ENCODE measurements around the gene FIZ1.

FIZ1 gene

DNA sequence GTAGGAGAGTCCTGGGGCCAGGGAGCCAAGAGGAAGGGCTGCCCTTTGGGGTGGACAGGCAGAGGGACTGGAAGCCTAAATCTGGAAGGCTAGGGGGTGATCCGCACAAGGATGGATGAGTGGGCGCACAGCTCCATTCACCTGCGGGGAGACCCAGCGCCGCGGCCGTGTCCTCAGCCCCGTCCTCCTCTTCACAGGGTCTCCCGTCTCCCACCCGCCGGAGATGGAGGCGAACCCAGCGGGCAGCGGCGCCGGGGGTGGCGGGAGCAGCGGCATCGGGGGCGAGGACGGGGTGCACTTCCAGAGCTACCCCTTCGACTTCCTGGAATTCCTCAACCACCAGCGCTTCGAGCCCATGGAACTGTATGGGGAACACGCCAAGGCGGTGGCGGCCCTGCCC is 14.1 kb upstream of the FIZ1 start:
- no peak for DNase-seq (ENCODE audit: low spot score)

DNA sequence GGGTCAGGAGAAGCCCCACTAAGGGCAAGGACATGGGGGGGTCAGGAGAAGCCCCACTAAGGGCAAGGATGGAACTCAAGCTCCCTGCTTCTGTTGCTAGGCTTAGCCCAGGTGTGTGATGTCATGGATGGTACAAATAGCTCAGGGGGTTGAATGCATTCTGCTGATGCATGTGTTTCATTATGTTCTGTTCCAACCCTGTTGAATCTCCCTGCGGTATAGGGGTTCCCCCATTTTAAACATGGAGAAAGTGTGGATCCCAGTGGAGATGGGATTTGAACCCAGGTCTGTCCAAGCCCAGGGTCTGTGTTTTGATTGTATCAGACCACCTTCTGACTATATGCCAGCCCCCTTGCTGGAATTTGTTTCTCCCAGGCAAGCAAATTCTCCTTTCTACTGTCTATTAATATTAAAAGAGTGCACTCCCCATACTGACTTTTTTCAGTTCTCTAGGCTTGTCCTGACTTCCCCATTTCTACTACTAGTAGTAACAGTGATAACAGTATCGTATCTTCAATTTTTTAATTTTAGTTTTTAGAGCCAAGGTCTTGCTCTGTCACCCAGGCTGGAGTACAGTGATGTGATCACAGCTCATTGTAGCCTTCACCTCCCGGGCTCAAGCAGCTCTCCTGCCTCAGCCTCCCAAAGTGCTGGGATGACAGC is 12.8 kb upstream of the FIZ1 start:
- no peak for DNase-seq (ENCODE audit: low spot score)

DNA sequence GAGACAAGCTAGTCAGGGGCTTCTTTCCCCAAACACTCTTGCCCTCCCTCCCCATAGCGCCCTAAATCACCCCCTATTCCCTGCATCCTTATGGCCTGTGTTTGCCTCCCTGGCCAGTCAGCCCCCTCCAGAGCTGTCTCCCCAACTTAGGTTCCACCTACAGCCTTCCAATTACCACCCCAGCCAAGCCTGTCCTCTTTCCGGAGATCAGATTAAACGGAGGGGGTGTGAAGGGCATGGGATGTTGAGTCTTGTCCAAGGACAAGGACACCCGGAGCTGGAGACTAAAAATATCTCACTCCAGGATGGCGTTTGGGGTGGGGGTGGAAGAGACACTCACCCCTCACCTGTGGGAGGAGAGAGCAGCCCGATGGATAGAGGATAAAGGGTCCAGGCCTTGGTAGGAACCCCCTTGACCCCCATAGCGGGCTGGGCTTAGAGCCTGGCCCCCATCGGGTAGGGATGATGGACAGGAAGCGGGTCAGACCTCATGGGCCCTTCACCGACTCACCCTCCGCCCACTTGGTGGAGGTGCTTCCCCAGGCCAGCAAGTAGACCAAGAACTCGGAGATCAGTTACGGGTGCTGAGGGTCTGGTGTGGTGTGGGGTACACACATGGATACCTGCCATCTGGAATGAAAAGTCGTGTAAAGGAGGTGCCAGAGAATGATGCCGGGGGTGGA is 12.1 kb upstream of the FIZ1 start:
- no peak for DNase-seq (ENCODE audit: low spot score)

DNA sequence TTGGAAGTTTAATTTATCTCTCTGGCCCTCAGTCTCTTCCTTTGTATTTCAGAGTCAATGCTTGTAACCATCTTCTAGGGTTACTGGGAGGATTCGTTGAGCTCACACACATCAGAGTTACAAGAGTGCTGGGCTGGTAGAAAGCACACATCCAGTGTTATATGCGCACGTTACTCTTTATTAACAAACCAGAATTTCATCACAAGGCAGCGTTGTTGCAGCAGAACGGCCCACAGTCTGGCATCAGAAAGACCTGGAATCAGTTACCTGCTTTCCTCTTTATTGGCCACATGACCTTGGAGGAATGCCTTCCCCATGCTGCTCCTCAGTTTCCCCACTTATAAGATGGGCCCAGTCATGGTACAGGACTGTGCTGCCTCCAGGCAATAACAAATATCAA is 10.0 kb upstream of the FIZ1 start:
- DNase-seq (ENCODE audit: low spot score), result no peak

DNA sequence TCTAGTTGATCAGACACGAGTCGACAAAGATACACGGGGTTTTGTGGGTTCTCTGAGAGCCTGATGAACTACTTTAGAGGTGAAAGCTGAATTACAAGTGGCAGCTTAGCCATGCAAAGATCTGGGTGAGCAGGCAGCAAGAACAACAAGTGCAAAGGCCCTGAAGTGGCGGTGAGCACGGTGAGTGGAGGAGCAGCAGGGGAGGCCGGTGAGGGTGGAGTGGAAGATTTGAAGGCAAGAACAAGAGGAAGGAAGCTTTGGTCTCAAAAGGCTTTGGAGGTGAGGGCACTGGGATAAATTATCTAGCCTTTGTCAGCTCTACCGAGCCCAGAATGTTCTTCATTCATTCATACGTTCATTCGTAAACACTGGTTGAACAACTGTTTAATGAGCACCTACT is 7.5 kb upstream of the FIZ1 start:
- DNase-seq (ENCODE audit: low spot score), result no peak

DNA sequence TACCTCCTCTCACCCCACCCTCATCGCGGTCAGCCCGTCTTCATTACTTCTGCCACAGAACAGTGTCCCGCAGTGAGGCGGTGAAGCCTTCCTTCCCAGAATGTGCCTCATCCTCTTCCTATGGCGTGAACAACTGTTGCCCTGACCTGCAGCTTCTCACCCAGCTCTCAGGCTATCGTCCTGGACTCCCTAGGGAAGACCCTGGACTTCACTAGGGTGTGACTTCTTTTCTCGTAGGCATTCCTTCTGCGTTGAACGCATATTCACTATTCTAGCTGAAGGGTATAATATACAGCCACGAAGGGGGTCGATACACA is 7.1 kb upstream of the FIZ1 start:
- DNase-seq (ENCODE audit: low spot score), result no peak

DNA sequence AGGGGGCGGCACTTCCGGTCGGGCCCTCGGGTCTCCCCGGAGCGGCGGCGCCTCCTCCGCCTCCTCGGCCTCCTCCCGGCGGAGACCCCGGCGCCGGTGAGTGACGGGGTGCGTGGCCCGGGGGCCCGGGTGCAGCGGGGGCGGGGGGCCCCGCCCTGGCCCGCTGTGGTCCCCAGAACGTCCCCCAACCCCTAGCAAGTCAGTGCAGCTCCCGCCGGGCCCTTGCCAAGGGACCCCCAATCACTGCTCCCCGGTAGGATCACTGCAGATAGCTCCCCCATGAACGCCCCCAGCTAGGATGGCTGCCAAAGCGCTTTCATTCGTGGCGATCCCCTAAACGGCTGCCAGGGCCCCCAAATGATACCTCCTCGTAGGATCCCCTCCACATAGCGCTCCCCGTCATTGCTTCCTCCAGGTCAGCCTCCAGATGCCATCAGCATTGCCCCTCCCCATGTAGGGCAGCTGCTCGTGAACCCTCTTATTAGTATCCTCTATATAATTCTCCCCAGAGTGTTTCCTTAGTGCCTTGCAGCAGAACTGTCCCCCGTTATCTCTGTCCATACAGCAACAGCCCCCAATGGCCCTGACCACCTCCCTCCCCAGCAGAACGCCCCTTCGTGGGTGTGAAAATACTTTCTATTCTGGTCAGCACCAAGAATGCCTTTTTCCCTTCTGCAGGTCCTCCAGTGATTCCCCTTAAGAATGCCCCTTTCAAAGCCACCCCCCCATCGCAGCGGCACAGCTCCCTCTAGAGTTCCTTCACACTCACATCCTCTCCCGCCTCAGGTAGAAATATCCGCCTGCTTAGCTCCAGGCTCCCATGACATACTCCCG is 6.5 kb upstream of the FIZ1 start, which contains the start of gene ZNF865:
Gene ZNF865, plus strand, starts transcription at position 11 of the 834 bp plus-strand sequence. CDS start 7,972 bp downstream, outside the sequence.
- peak; percentile 67 for DNase-seq (ENCODE audit: low spot score)

DNA sequence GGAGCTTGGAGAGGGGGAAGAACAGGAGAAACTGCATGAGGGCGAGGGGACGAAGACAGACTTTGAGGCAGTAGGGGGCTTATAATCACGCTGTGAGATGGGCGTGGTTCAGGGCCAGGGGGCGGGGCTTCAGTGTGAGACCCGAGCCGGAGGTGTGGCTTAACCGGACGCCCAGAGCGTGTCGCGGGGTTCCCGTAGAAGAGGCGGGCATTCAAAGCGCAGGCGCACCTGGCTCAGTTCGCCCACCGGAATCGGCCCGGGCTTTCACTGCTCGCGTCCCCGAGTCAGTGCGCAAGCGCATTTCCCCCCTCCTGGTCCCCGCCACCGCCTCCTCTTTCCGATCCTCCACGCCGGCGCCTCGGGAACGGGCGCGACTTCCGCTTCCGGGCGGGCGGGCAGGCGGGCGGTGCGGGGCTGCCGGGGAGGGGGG is 5.9 kb upstream of the FIZ1 start:
- peak; percentile 98 for DNase-seq (ENCODE audit: low spot score)

DNA sequence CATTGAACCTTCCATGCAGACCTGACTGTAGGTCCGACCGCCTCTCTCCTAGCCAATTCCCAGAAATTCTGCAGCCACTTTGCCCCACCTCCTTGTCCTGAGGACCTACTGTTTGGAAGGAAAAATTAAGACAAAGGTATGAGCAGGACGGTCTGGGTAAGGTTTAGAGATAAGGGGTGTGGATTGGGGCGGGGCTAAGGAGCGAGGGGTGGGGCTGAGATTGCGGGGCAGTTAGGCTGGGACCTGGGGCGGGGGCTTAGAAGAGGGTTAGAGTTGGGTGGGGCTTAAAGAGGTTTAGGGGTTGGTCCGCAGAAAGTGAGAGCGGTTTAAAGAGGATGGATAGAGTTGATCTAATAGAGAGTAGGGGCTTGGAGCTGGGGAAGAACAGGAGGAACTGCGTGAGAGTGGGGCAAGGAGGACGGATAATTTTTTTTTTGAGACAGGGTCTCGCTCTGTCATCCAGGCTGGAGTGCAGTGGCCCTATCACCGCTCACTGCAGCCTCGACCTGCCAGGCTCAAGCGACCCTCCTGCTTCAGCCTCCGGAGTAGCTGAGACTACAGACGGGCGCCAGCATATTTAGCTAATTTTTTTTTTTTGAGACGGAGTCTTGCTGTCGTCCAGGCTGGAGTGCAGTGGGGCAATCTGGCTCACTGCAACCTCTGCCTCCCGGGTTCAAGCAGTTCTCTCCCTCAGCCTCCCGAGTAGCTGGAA is 4.4 kb upstream of the FIZ1 start:
- DNase-seq (ENCODE audit: low spot score), result no peak

DNA sequence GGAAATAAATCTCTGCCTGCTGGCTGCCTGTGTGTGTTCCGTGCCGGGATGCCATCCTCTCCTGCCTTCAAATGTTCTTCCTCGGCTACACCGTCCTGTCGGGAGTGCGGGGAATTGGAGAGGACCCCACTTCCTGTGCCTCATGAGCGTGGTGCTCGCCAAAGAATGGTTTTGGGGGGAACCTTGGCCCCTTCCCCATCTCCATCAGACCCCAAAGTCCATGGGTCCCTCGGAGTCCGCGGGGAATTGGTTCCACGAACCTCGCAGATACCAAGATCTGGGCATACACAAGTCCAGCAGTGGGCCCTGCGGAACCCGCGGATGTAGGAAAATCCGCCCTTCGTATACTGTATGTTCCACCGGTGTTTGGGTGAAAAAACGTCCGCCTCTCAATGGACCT is 3.8 kb upstream of the FIZ1 start:
- DNase-seq (ENCODE audit: low spot score), result no peak

DNA sequence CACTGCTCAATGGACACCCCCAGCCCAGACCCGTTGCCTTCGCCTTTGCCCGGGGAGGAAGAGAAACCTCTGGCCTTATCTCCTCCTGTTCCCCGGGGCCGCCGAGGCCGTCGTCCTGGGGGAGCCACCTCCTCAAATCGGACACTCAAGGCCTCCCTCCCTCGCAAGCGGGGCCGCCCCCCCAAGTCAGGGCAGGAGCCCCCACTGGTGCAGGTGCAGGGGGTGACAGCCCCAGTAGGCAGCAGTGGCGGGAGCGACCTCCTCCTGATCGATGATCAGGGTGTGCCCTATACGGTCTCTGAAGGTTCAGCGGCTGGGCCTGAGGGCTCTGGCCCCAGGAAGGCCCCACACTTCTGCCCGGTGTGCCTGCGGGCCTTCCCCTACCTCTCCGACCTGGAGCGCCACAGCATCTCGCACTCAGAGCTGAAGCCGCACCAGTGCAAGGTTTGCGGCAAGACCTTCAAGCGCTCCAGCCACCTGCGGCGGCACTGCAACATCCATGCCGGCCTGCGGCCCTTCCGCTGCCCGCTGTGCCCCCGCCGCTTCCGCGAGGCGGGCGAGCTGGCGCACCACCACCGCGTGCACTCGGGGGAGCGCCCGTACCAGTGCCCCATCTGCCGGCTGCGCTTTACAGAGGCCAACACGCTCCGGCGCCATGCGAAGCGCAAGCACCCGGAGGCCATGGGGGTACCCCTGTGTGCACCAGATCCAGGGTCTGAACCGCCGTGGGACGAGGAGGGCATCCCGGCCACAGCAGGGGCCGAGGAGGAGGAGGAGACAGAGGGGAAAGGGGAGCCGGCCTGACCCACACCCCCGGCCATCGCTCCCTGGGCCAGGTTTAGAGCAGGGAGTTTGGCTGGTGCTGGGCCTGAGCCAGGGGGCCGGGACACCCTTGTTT is 3.0 kb upstream of the FIZ1 start:
- no peak for DNase-seq (ENCODE audit: low spot score)

DNA sequence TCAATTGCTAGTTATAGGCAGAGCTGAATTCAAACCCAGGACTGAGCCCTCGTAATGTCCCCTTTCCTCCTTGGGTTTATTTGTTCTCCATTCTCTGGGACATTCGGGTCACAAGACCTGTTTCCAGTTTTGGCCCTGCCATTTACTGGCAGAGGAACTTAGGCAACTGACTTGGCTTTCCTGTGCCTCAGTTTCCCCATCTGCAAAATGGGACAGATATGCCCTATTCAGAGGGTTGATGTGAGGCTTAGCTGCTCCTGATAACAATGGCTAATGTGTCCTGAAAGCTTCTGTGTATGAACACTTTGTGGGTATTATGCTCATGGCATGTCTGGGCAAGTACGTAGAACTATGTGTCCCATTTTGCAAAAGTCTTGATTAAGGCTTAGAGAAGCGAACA is 1.8 kb upstream of the FIZ1 start:
- DNase-seq (ENCODE audit: low spot score), result no peak

DNA sequence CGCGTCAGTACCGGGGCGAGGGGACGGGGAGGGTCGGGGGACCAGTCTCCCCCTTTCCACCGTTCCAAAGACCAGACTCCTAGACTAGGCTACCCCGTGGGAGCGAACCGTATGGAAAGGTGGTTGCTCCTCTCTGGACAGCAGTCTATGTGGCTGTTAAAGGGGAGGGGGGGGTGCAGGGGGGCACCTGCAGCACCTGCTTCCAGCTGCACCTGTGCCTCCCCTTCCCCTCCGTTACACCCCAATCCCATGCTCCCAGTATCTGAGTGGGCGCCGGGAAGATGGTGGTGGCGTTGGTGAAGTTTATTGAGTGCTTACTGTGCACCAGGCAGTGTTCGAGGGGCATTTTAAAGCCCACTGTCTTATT is 1.3 kb upstream of the FIZ1 start:
- DNase-seq (ENCODE audit: low spot score), result no peak

DNA sequence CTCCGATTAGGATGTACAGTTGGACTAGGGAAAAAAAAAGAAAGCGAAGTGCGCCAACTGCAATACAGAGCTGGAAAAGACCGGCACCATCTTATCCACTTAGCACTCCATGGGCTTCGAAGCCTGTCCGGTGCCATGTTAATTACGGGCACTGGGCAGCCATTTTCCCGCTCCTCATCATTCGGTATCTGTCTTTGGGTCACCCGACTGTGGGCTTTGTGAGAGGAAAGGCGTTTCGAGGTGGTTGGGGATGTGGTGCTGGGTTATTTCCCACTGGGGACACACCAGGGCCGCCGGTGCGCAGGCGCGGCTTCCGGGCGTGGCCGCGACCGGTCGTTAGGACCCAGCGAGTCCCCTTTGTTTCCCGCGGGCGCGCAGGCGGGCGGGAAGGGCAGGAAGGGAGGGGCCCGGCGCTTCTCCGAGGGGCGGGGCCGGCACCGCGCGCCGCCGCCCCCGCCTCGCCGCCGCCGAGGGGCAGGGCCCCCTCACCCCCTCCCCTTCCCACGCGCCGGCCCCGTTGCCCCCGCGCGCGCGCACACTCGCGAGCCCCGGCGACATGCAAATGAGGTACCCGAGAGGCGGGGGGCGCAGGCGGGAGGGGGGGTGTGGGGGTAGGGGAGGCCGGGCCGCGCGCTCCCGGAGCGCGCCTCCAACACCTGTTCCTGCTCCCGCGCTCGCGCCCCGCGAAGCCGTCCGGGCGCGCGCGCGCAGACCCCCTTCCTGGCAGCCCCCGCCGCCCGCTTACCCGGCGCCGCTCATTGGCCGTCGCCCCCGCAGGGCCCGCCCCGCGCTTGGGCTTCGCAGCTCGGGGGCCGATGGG is 735 bp upstream of the FIZ1 start, which contains the start of gene ZNF524:
Gene ZNF524, plus strand, starts transcription at position 447 of the 820 bp plus-strand sequence. CDS start 1,825 bp downstream, outside the sequence.
- peak; percentile 85 for DNase-seq (ENCODE audit: low spot score)

DNA sequence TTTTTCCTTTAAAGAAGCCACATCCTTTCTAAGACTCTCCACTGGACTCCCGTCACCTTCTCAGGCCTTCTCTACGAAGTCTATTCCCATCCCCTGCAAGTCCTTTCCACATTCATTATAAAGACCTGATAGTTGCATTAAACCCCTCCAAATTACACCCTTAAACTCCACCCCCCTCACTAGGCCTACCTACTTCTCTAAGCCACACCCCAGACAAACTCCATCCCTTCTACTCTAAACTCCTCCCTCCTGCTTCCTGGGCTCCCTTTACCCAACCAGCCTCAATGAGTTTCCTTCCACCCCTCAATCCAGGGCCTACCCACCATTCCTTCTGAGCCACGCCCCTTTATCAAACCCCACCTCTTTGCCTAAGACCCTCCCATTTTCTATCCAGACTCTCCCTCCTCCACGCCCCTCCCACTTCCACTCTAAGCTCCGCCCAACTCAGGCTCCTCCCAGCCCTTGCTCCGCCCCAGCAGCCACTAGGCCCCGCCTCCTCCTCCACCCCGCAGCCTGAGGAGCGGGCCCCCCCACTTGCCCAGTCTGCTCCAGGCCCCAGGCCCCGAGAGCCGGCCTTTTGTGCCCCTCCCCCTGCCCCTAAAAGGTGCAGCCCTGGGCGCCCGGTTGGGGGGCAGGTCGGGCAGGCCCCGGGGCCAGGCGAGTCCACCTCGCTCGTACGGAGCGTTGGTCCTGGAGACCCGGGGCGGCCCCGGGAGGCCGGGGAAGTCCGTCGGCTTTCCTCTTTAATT is 424 bp downstream of the FIZ1 start:
- DNase-seq (ENCODE audit: low spot score), result peak; percentile 91

DNA sequence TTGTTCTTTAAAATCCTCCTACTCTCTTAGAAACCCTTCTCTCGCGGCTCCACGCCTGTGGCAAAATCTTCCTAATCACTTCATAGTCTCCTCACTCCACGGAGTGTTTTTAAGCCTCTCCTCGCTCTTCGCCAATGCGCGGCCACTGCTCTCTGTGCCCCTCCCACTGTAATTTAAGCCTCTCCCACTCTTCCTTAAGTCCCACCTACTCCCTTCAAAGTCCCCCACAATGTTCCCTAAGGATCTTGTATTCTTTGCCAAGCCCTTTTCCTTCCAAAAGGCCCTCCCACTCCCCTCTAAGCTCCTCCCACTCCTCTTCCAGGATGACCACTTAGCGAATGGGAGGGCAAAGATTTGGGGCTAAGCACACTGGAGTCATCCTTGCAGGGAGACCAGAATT is 1.3 kb downstream of the FIZ1 start:
- no peak for DNase-seq (ENCODE audit: low spot score)

DNA sequence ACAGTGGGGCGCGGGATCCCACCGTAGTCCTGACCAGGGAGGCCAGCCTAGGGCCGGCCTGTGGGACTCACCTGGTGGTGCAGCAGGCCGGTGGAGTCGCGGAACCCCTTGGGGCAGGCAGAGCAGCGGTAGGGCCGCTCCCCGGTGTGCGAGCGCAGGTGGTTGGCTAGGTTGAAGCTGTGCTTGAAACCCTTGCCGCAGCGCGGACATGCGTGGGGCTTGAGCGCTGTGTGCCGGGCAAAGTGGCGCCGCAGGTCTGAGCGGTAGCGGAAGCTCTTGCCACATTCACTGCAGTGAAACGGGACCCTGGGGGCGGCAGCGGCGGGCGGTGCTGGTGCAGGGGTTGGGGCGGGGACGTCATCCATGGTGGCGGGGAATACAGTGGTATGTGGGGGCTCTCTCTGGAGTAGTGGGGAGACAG is 1.8 kb downstream of the FIZ1 start:
- DNase-seq (ENCODE audit: low spot score), result no peak

DNA sequence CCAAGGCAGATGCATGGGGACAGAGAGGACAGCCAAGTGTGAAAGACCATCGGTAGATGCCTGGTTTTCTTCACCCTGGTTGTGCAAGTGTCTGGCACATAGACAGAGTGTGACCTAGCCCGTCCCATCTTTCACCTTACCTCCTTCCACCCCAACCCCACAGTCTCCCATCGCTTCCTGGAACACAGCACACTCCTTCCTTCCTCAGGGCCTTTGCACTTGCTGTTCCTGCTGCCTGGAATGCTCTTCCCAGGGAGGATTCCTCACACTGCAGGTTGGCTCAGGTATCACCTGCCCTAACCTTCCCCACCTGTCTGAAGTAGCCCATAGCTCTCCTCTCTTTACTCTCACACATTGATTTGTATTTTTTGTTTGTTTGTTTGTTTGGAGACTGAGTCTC is 3.0 kb downstream of the FIZ1 start:
- no peak for DNase-seq (ENCODE audit: low spot score)

DNA sequence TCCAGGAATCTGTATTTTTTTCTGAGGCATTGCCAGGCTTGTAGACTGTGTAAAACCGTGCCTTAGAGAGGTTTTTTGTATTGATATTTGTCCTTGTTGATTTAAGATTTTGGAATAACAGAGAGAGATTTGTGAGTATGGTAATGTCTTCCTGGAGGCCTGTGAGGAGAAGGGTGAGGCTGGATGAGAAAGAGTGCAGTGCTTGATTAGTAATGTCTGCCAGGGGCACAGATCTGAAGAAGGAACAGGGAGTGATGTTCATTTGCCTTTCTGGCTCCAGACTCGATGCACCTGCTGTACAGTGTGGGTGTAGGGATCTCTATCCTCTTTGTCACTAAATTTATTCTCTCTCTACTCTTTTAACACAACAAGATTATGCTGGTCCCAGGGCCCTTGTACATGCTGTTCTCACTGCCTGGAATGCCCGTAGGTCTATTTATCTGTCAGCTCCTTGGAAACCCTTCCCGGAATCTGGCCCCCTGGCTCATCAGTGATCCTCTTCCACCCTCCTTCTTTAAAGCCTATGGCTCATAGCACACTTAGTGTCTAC is 4.2 kb downstream of the FIZ1 start:
- DNase-seq (ENCODE audit: low spot score), result no peak
